ENCODE measurements around the gene PRDM11. TPM values are rescaled to one million over a fixed set of nuclear protein-coding genes. Genes with fewer than 3 reads are reported as not detected.

PRDM11 gene
- total RNA-seq, 2 donors from 2014 or later = 10.4 to 15.2 TPM

GRCh38 chr11:45182902-45183301, 36.5 kb downstream of the PRDM11 start:
- 95% methylated on average over 14 of the region's 14 CpGs for WGBS, 2 experiments (ENCODE audit: insufficient coverage in 1 of 2, insufficient read length in 1 of 2)
- Mint-ChIP-seq H3K27me3 (ENCODE audit: insufficient read depth) (peaks cover 19% of the 10 kb centered on the region), H3K4me3 (no peak overlapping the region), H3K36me3 (ENCODE audit: low read depth) (peaks cover 15% of the 10 kb centered on the region), H3K27ac (no peak overlapping the region), H3K4me1 (peaks cover 6% of the 10 kb centered on the region), H3K9me3 (no peaks in the 10 kb centered on the region)
- Histone ChIP-seq H3K4me3 (ENCODE audit: low read length) (no peak overlapping the region), H3K4me1 (ENCODE audit: control insufficient read depth, insufficient read depth, low read length) (peaks cover 8% of the 10 kb centered on the region), H3K36me3 (ENCODE audit: control insufficient read depth, insufficient read depth, low read length) (peaks cover 13% of the 10 kb centered on the region), H3K27ac (ENCODE audit: low read depth, low read length) (no peak overlapping the region), H3K9ac (ENCODE audit: extremely low read depth, low read length, poor library complexity, severe bottlenecking) (no peak overlapping the region), H3K27me3 (ENCODE audit: control insufficient read depth, insufficient read depth, low read length, poor library complexity, severe bottlenecking) (peaks cover 8% of the 10 kb centered on the region), H3K9me3 (ENCODE audit: control insufficient read depth, low read length) (no peaks in the 10 kb centered on the region)
- TF ChIP-seq CTCF (conservative IDR thresholded peaks at IDR 0.05) = peak; percentile 83
- peak; percentile 81 for DNase-seq

GRCh38 chr11:45184640-45185039, 38.2 kb downstream of the PRDM11 start:
- Histone ChIP-seq H3K9me3 (ENCODE audit: control insufficient read depth, low read length) (no peaks in the 10 kb centered on the region), H3K27ac (ENCODE audit: low read depth, low read length) (no peak overlapping the region), H3K4me1 (ENCODE audit: control insufficient read depth, insufficient read depth, low read length) (peaks cover 8% of the 10 kb centered on the region), H3K9ac (ENCODE audit: extremely low read depth, low read length, poor library complexity, severe bottlenecking) (no peak overlapping the region), H3K27me3 (ENCODE audit: control insufficient read depth, insufficient read depth, low read length, poor library complexity, severe bottlenecking) (peaks cover 3% of the 10 kb centered on the region), H3K4me3 (ENCODE audit: low read length) (no peak overlapping the region), H3K36me3 (ENCODE audit: control insufficient read depth, insufficient read depth, low read length) (peaks cover 19% of the 10 kb centered on the region)
- DNase-seq = no peak
- Mint-ChIP-seq H3K4me1 (peaks cover 6% of the 10 kb centered on the region), H3K4me3 (no peak overlapping the region), H3K27me3 (ENCODE audit: insufficient read depth) (peaks cover 2% of the 10 kb centered on the region), H3K27ac (no peak overlapping the region), H3K36me3 (ENCODE audit: low read depth) (peaks cover 25% of the 10 kb centered on the region), H3K9me3 (no peaks in the 10 kb centered on the region)
- TF ChIP-seq CTCF (conservative IDR thresholded peaks at IDR 0.05) = no peak
- 94 to 95% methylated on average over 2 of the region's 2 CpGs for WGBS, 2 experiments (ENCODE audit: insufficient coverage in 1 of 2, insufficient read length in 1 of 2)

GRCh38 chr11:45185228-45185729, 38.8 kb downstream of the PRDM11 start:
- H3K27me3 ChIP-seq (ENCODE audit: control insufficient read depth, insufficient read depth, low read length, poor library complexity, severe bottlenecking) = no peaks in the 10 kb centered on the region
- DNase-seq = no peak
- no peak overlapping the region for H3K27ac Mint-ChIP-seq
- peaks cover 30% of the 10 kb centered on the region for H3K36me3 Mint-ChIP-seq (ENCODE audit: low read depth)
- H3K4me3 ChIP-seq (ENCODE audit: low read length) = no peak overlapping the region
- no peak for TF ChIP-seq CTCF (conservative IDR thresholded peaks at IDR 0.05)
- H3K9me3 ChIP-seq (ENCODE audit: control insufficient read depth, low read length) = no peaks in the 10 kb centered on the region
- peaks cover 3% of the 10 kb centered on the region for H3K4me1 Mint-ChIP-seq
- no peak overlapping the region for H3K4me3 Mint-ChIP-seq
- H3K36me3 ChIP-seq (ENCODE audit: control insufficient read depth, insufficient read depth, low read length) = peaks cover 21% of the 10 kb centered on the region
- H3K27me3 Mint-ChIP-seq (ENCODE audit: insufficient read depth) = no peaks in the 10 kb centered on the region
- no peaks in the 10 kb centered on the region for H3K9me3 Mint-ChIP-seq
- peaks cover 5% of the 10 kb centered on the region for H3K4me1 ChIP-seq (ENCODE audit: control insufficient read depth, insufficient read depth, low read length)
- no peak overlapping the region for H3K9ac ChIP-seq (ENCODE audit: extremely low read depth, low read length, poor library complexity, severe bottlenecking)
- no peak overlapping the region for H3K27ac ChIP-seq (ENCODE audit: low read depth, low read length)

All from endodermal cell (in vitro differentiated cells).